Liver (tissue), 9 donors: Measurements from ENCODE around the gene PRKCH. TPM values are rescaled to one million over a fixed set of nuclear protein-coding genes. Genes with fewer than 3 reads are reported as not detected.

Source experiments
- DNase-seq: peaks from one replicate; pipeline ENCODE4 v3.0.0-alpha.2; 2017; ENCODE audit warnings: low spot score
- H3K27ac ChIP-seq, 2 donors: one replicate each; pipeline ENCODE4 v1.7.0; 2013; ENCODE audit warnings: inconsistent platforms in 2 of 2, low read length in 2 of 2, control low read depth in 1 of 2, low read depth in 1 of 2, mild to moderate bottlenecking in 1 of 2
- H3K27me3 ChIP-seq, 4 donors: one replicate each; pipeline versions ENCODE4 v1.6.1 to v1.7.0; 2013; ENCODE audit warnings: low read length in 3 of 4, inconsistent platforms in 1 of 4, mild to moderate bottlenecking in 1 of 4, moderate library complexity in 1 of 4; ENCODE audit not compliant: control insufficient read depth in 4 of 4, insufficient read depth in 4 of 4
- H3K36me3 ChIP-seq, 4 donors: one replicate each; pipeline versions ENCODE4 v1.6.1 to v1.7.0; 2013; ENCODE audit warnings: low read length in 3 of 4, mild to moderate bottlenecking in 3 of 4, low read depth in 1 of 4, moderate library complexity in 1 of 4; ENCODE audit not compliant: control insufficient read depth in 4 of 4, insufficient read depth in 3 of 4
- H3K4me1 ChIP-seq, 4 donors: one replicate each; pipeline versions ENCODE4 v1.6.1 to v1.7.0; 2013; ENCODE audit warnings: low read length in 3 of 4, mild to moderate bottlenecking in 3 of 4, moderate library complexity in 1 of 4; ENCODE audit not compliant: control insufficient read depth in 4 of 4, insufficient read depth in 4 of 4
- H3K4me3 ChIP-seq, 3 donors: one replicate each; pipeline versions ENCODE4 v1.6.1 to v1.7.0; 2013; ENCODE audit warnings: low read length in 3 of 3, control low read depth in 1 of 3, low read depth in 1 of 3, mild to moderate bottlenecking in 1 of 3
- H3K9ac ChIP-seq, 2 donors: one replicate each; pipeline ENCODE4 v1.7.0; 2013; ENCODE audit warnings: low read length in 2 of 2, mild to moderate bottlenecking in 2 of 2, moderate library complexity in 2 of 2, control low read depth in 1 of 2, low read depth in 1 of 2
- H3K9me3 ChIP-seq, 4 donors: one replicate each; pipeline versions ENCODE4 v1.6.1 to v1.7.0; 2013; ENCODE audit warnings: low read length in 3 of 4; ENCODE audit not compliant: control insufficient read depth in 4 of 4
- ATF3 ChIP-seq: IDR thresholded peaks from 2 replicates; pipeline ENCODE4 v1.6.1; 2016; ENCODE audit warnings: antibody characterized with exemption
- EGR1 ChIP-seq, 2 donors: IDR thresholded peaks; 2 replicates each; pipeline ENCODE4 v1.6.1; 2016 to 2018; ENCODE audit warnings: antibody characterized with exemption in 2 of 2, low read depth in 2 of 2
- FOXA1 ChIP-seq: IDR thresholded peaks from 2 replicates; pipeline ENCODE4 v1.6.1; 2016; ENCODE audit warnings: antibody characterized with exemption
- FOXA2 ChIP-seq: IDR thresholded peaks from 2 replicates; pipeline ENCODE4 v1.6.1; 2016; ENCODE audit warnings: antibody characterized with exemption
- GABPA ChIP-seq, 2 donors: IDR thresholded peaks in 1 of 2; conservative IDR thresholded peaks in 1 of 2; 2 replicates each; pipeline ENCODE4 v1.6.1; 2016; ENCODE audit warnings: antibody characterized with exemption in 2 of 2, mild to moderate bottlenecking in 1 of 2, moderate library complexity in 1 of 2
- HNF4A ChIP-seq, 2 donors: conservative IDR thresholded peaks; 2 replicates each; pipeline ENCODE4 v1.6.1; 2016; ENCODE audit warnings: antibody characterized with exemption in 2 of 2, mild to moderate bottlenecking in 2 of 2
- HNF4G ChIP-seq: IDR thresholded peaks from 2 replicates; pipeline ENCODE4 v1.6.1; 2016; ENCODE audit warnings: antibody characterized with exemption
- JUND ChIP-seq, 2 donors: IDR thresholded peaks; 2 replicates each; pipeline ENCODE4 v1.6.1; 2016; ENCODE audit warnings: antibody characterized with exemption in 2 of 2
- NR2F2 ChIP-seq: IDR thresholded peaks from 2 replicates; pipeline ENCODE4 v1.6.1; 2016; ENCODE audit warnings: antibody characterized with exemption
- RAD21 ChIP-seq, 2 donors: IDR thresholded peaks; 2 replicates each; pipeline ENCODE4 v1.6.1; 2016; ENCODE audit warnings: antibody characterized with exemption in 2 of 2, mild to moderate bottlenecking in 2 of 2
- REST ChIP-seq: IDR thresholded peaks from 2 replicates; pipeline ENCODE4 v1.6.1; 2016; ENCODE audit warnings: antibody characterized with exemption, mild to moderate bottlenecking
- RXRA ChIP-seq, 2 donors: IDR thresholded peaks; 2 replicates each; pipeline ENCODE4 v1.6.1; 2017 to 2018; ENCODE audit warnings: antibody characterized with exemption in 2 of 2, mild to moderate bottlenecking in 1 of 2
- SP1 ChIP-seq: IDR thresholded peaks from 2 replicates; pipeline ENCODE4 v1.6.1; 2018; ENCODE audit warnings: antibody characterized with exemption, mild to moderate bottlenecking
- TAF1 ChIP-seq: conservative IDR thresholded peaks from 2 replicates; pipeline ENCODE4 v1.6.1; 2016; ENCODE audit warnings: antibody characterized with exemption, mild to moderate bottlenecking
- YY1 ChIP-seq: IDR thresholded peaks from 2 replicates; pipeline ENCODE4 v1.6.1; 2016; ENCODE audit warnings: antibody characterized with exemption, mild to moderate bottlenecking
- WGBS: extraction: QIAGEN DNeasy Blood & Tissue Kit; methylation state at CpG from one replicate; pipeline ENCODE4 v1.1.7; 2013; 5-methylcytosine and 5-hydroxymethylcytosine counted together
- polyA plus RNA-seq, 2 donors: library from polyadenylated mRNA; stranded (reverse) in 1 of 2; unstranded in 1 of 2; fragments of 200-250 nt in 1 of 2; fragments of >200 nt in 1 of 2; fragmentation: Nextera tagmentation in 1 of 2; extraction: Ambion mirVana in 1 of 2; gene quantifications; one replicate each; pipeline versions ENCODE4 v1.2.1 to v1.2.3, GENCODE V29; 2013 to 2015
- total RNA-seq, 2 donors: library from RNA; depleted of rRNA; stranded (reverse); fragments of >200 nt; gene quantifications; one replicate each; pipeline ENCODE4 v1.2.3, GENCODE V29; 2014
- TF ChIP-seq, protein P1 (sequence below): IDR thresholded peaks from 2 replicates; pipeline ENCODE4 v1.6.1; 2016; ENCODE audit warnings: antibody characterized with exemption
- TF ChIP-seq, protein P2 (sequence below): IDR thresholded peaks from 2 replicates; pipeline ENCODE4 v1.6.1; 2016; ENCODE audit warnings: antibody characterized with exemption
- TF ChIP-seq, protein P3 (sequence below): fragments of 150-350 bp; IDR thresholded peaks from 2 replicates; pipeline ENCODE4 v1.5.1; 2017; ENCODE audit warnings: improper control_type of control experiment, low read depth, low read length; ENCODE audit not compliant: missing input control
- donor health status: healthy.
- donor health status: healthy.
- donor health status: healthy.
- donor health status: healthy.
- donor health status: healthy.

PRKCH gene
- total and polyA plus RNA-seq, 4 donors = 3.9 to 13.7 (median 7.0) TPM

DNA sequence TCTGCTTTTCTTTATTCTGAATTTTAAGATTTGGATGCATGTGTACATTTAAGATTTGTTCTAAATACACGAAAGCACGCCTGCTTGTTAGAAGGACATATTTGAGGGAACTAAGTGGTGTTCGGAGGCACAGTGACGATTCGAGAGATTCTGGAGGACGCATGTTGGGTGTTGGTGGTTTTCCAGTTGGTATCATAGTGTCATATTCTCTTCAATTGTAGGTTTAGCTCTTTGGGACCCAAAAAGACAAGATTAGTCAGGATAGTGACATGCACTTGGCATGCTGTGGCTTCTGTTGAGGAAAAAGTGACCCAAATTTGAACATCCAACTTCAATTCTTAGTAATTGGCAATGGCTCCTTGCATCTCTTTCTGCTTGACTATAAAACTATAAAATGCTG is 30.1 kb downstream of the PRKCH start:
- TF ChIP-seq, protein P1, sequence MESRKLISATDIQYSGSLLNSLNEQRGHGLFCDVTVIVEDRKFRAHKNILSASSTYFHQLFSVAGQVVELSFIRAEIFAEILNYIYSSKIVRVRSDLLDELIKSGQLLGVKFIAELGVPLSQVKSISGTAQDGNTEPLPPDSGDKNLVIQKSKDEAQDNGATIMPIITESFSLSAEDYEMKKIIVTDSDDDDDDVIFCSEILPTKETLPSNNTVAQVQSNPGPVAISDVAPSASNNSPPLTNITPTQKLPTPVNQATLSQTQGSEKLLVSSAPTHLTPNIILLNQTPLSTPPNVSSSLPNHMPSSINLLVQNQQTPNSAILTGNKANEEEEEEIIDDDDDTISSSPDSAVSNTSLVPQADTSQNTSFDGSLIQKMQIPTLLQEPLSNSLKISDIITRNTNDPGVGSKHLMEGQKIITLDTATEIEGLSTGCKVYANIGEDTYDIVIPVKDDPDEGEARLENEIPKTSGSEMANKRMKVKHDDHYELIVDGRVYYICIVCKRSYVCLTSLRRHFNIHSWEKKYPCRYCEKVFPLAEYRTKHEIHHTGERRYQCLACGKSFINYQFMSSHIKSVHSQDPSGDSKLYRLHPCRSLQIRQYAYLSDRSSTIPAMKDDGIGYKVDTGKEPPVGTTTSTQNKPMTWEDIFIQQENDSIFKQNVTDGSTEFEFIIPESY = no peak
- TF ChIP-seq REST = no peak
- no peak for TF ChIP-seq JUND (IDR thresholded peaks at IDR 0.05)
- TF ChIP-seq HNF4A (conservative IDR thresholded peaks at IDR 0.05) = no peak
- TF ChIP-seq FOXA1 = no peak
- TF ChIP-seq NR2F2 = no peak
- TF ChIP-seq EGR1 (IDR thresholded peaks at IDR 0.05; ENCODE audit: low read depth in 2 of 2) = no peak
- TF ChIP-seq RXRA (IDR thresholded peaks at IDR 0.05) = no peak
- TF ChIP-seq, protein P2, sequence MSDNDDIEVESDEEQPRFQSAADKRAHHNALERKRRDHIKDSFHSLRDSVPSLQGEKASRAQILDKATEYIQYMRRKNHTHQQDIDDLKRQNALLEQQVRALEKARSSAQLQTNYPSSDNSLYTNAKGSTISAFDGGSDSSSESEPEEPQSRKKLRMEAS = no peak
- TF ChIP-seq YY1 = no peak
- TF ChIP-seq RAD21 (IDR thresholded peaks at IDR 0.05) = no peak
- no peak for TF ChIP-seq SP1
- no peak for TF ChIP-seq HNF4G
- no peak for TF ChIP-seq GABPA (IDR thresholded peaks at IDR 0.05 in 1 of 2, conservative IDR thresholded peaks at IDR 0.05 in 1 of 2)
- TF ChIP-seq FOXA2 = no peak
- TF ChIP-seq ATF3 = no peak
- TF ChIP-seq, protein P3, sequence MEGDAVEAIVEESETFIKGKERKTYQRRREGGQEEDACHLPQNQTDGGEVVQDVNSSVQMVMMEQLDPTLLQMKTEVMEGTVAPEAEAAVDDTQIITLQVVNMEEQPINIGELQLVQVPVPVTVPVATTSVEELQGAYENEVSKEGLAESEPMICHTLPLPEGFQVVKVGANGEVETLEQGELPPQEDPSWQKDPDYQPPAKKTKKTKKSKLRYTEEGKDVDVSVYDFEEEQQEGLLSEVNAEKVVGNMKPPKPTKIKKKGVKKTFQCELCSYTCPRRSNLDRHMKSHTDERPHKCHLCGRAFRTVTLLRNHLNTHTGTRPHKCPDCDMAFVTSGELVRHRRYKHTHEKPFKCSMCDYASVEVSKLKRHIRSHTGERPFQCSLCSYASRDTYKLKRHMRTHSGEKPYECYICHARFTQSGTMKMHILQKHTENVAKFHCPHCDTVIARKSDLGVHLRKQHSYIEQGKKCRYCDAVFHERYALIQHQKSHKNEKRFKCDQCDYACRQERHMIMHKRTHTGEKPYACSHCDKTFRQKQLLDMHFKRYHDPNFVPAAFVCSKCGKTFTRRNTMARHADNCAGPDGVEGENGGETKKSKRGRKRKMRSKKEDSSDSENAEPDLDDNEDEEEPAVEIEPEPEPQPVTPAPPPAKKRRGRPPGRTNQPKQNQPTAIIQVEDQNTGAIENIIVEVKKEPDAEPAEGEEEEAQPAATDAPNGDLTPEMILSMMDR = no peak
- no peak for TF ChIP-seq TAF1
- H3K27me3 ChIP-seq = no peaks in the 10 kb centered on the region
- no peak overlapping the region for H3K4me3 ChIP-seq
- no peak for DNase-seq
- H3K36me3 ChIP-seq = no peaks in the 10 kb centered on the region
- no peak overlapping the region for H3K27ac ChIP-seq
- H3K4me1 ChIP-seq = no peaks in the 10 kb centered on the region
- H3K9me3 ChIP-seq = no peaks in the 10 kb centered on the region
- H3K9ac ChIP-seq = no peak overlapping the region
- 95% methylated on average over 6 of the region's 6 CpGs for WGBS
